GM21526 (cell line): Measurements from ENCODE around the gene CNTNAP5.
"Not testable (repeated sequence)": the region's sequence is repeated elsewhere in the genome, so short reads cannot be mapped to it uniquely, and the experiment has no call there.

Experiments
- ATAC-seq: cut with Tn5 transposase; IDR thresholded peaks from one replicate; pipeline ENCODE4 v1.9.1; 2021; ENCODE audit warnings: moderate library complexity; ENCODE audit not compliant: unreplicated experiment, low FRiP score

Gene CNTNAP5

DNA sequence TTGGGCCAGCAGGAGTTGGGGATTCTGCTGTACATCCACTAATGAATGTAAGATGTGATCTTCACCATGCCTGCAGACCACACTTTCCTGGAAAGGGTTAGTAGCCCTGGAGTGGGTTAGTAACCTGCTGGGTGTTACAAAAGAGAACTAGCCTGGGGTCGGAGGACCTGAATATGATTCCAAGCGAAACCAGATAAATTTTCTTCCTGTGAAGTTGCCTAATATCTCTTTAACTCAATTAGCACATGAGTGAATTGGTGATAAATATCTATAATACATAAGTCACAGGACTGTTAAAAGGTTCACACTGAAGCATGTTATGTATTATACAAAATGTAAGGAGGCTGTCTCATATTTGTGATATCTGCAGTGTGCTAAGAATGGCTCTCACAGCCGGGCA, 291.0 kb downstream of the CNTNAP5 start:
- no peak for ATAC-seq

DNA sequence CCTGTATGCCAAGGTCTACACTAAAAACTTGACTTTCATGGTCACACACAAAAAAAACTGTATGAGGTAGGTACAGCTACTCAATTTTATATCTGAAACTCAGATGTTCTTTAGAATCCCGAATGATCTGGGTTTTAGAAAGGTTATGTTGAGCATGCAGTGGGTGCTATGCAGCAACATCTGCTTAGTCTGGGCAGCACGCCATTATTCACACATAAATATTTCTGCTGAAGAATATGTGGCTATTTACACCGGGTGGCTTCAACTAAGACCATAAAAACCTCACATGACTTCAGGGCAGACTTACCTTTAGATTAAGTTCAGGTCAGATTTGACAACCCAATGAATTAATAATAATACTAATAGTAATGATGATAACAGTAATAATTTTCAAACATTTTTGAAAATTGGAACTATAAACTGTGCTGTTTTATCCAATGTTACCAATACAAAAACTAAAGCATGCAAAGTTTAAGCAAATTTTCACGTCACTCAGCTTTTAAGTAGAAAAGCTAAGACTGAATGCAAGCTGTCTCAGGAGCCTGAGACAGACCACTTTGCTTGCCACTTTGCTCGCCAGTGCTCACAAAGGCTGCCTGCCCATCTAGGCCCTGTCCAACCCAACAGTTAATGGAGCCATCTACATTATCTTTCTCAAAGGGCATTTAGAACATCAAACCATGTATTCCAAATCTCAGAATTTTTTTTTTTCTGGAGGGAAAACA, 292.0 kb downstream of the CNTNAP5 start:
- ATAC-seq, result no peak

DNA sequence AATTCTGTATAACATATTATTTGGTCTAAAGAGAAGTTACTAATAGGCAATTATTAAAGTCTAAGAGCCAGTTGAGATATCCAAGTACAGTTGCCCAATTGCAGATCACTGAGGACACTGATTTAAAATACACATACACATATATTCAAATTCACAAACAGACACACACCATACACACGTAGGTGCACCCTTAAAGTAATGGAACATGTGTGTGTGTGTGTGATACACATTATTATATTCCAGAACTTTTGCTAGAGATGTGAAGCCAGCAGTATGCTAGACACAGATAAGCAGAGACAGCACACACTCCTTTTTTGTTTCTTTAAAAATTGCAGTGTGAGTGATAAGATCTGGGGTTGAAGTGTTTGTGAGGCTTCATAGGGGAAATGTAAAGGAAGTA, 292.5 kb downstream of the CNTNAP5 start:
- no peak for ATAC-seq

DNA sequence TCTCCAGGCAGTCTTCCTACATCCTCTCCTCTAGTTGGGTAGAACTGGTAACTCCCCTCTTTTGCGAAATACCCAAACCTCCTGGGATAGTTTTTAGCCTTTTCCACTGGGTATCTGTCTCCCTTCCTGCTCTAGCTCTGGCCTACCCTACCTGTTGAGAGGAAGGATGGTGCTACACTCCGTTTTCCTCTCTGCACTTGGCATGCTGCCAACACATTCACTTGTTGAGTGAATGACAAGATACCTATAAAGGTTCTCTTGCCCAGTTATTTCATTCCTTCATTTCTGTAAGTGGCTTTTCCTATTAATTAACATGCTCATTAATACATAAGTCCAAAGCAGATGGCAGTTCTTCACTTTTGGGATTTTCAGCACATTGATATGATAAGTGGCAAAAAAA, 293.8 kb downstream of the CNTNAP5 start:
- no peak for ATAC-seq

- ATAC-seq, result no peak
Measured at GRCh38 chr2:124319577-124319976, 294.5 kb downstream of the CNTNAP5 start.

DNA sequence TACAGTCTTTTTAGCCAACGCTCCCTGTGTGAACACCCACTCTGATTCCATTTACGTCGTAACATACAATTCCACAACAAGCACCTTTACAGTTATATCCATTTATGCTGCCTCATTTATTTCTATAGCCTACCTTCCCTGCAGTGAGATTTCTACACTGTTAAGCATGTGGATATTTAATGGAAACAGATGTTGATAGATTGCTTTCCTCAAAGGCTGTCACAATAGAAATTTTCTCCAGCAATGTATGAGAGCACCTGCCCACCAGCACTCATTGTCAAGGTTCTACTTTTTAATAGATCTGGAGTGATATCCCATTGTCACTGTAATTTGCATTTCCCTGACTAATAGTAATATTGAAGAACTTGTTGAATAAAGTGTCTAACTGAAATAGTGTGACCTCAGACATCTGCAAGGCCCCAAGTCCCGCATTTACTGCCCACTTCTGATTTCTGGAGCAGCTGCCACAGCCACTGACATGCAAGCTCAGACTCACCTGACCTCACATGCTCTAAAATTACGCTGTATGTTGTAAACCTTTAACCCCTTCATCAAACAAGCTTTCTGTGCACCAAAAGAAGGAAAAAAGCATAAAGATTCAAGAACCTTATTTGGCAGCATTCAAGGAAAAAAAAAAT, 295.1 kb downstream of the CNTNAP5 start:
- no peak for ATAC-seq

GRCh38 chr2:124323321-124323720, 298.2 kb downstream of the CNTNAP5 start:
- ATAC-seq, result no peak

DNA sequence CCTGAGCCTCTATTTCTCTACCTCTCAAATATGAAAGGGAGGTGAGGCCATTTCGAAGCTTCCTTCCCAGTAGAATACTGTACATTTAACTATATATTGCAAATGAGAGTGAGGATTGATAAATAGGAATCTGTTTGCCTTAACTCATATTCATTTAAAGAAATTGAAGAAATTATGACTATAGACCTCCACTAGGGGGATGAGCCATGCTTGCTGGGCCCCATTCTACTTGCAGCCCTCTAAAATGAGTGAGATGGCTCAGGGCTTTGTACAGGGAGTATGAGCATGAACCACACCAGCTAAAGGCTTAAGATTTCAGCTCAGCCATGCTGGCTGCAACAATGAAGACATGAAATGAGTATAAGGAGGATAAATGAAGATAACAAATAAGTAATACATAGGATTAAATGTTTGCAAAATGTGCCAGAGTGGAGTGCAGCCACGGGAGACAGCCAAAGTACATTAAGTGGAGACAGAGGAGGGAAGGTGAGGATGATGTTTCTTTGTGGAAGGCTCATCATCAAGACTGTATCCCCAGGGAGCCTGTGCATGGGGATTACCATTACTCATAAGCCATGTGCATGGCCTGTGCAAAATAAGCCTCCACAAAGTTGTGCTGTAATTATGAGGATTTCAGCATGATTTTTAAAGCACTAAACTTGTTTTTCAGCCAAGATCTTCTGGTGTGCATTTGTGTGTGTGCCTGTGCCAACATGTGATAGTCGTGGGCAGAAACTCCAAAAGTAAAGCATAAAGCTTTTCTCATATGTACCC, 300.8 kb downstream of the CNTNAP5 start:
- ATAC-seq, result no peak

DNA sequence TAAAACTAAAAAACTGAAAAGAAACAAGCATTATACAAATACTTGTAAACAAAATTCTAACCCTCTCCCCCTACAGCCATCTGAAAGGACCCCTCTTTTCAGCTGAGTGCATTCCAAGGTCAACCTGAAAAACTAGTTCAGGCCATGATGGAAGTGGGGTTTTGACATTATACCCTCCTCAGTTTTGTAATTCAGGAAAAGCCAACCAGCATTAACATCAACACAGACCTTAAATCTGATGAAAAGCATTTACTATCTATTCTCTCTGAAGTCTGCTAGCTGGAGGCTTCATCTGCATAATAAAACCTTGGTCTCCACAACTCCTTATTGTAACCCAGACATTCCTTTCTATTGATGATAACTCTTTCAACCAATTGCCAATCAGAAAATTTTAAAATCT, 302.2 kb downstream of the CNTNAP5 start:
- ATAC-seq, result no peak

DNA sequence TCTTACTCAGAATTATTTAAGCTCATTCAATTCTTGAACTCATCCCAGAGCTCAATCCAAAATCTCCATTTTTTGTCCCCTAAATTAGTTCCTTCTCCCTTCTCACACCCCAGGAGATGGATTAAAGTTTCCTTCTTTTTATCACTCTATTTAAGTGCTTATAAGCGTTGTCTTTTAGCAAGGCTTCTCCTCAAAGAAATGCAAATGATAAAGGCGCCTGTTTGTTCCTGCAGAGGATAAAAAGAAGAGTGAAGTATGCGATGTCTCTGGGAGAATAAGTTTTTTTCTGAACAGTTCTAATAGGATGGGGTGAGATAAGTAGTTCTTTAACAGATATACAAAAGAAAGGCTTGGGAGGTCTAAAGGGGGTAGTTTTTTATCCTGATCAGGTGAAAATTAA, 303.3 kb downstream of the CNTNAP5 start:
- ATAC-seq, result no peak

DNA sequence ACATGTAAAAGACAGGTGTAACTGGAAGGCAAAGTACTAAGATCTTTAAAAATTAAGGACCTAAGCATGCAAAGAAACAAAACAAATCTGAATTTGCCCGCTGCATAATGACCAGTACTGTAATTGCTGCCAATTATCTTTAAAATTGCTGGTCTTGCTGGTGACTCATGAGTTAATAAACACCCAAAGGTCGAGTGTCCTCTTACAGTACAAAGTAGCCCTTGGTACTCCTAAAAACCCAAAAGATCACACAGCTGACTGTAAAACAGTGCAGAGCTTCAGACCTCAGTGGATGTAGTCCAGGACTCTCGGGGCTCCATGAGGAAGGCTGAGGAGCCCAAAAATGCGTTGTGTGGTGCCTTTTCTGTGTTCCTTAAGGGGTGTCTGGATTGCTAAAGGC, 308.7 kb downstream of the CNTNAP5 start:
- no peak for ATAC-seq

DNA sequence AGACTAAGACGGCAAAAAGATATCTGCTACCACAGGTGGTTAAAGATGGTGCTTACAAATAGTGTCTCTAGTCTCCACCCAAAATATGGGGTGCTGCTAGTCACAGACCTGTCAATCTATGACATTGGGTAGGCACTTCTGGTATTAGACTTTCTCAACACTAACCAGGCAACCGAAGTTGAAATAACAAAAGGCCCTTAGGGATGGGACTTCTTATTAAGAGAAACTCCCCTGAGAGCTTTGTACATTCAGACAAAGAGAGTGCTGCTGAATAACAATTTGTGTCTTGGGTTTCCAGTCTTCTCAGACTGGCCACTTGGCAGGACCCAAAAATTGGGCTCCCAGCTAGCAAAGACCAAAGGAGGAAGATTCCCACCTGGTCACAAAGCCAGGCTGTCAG, 310.0 kb downstream of the CNTNAP5 start:
- ATAC-seq, result no peak

- ATAC-seq, result no peak
Measured at GRCh38 chr2:124339709-124340108, 314.6 kb downstream of the CNTNAP5 start.

- ATAC-seq, result no peak
Measured at GRCh38 chr2:124343827-124344498, 318.9 kb downstream of the CNTNAP5 start.

DNA sequence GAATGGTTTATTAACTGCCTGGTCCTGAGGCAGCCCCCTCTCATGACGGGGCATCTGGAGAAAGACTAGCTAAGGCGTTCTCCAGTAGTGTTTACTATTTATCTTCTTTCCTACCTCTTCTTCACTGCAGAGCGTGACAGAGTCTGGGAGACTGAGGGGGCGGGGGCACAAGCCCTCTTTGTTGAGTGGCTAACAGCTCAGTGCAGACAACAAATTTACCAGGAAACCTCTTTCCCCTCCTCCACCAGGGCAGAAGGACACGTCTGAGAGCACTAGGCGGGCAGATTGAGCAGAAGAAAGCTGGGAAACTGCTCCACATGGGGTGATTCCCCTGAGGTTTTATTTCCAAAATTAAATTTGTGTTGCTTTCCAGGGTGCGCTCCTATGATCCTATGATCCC, 322.1 kb downstream of the CNTNAP5 start:
- ATAC-seq, result no peak

GRCh38 chr2:124353656-124354055, 328.6 kb downstream of the CNTNAP5 start:
- no peak for ATAC-seq

DNA sequence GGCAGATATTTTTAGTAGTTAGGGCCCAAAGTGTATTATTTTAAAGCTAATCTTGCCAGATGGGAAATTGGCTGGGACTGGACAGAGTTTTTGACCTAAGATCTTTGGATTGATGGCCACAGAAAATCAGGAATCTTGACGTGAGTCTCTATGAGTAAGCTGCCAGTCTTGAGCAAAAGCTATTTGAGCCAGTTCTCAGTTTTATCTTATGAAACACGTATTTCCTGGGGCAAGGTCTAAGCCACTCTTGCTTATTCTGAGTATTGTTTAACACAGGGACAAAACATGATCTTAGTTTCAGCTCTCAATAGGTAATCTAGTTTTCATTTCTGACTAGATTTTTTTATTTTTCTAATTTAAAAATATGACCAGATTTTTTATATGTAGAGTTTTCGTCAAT, 329.4 kb downstream of the CNTNAP5 start:
- ATAC-seq, result no peak

DNA sequence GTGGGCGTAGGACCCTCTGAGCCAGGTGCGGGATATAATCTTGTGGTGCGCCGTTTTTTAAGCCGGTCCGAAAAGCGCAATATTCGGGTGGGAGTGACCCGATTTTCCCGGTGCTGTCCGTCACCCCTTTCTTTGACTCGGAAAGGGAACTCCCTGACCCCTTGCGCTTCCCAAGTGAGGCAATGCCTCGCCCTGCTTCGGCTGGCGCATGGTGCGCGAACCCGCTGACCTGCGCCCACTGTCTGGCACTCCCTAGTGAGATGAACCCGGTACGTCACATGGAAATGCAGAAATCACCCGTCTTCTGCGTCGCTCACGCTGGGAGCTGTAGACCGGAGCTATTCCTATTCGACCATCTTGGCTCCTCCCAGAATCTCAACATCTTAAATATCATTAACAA, 336.9 kb downstream of the CNTNAP5 start:
- not testable (repeated sequence) for ATAC-seq

GRCh38 chr2:124369181-124369580, 344.1 kb downstream of the CNTNAP5 start:
- no peak for ATAC-seq

DNA sequence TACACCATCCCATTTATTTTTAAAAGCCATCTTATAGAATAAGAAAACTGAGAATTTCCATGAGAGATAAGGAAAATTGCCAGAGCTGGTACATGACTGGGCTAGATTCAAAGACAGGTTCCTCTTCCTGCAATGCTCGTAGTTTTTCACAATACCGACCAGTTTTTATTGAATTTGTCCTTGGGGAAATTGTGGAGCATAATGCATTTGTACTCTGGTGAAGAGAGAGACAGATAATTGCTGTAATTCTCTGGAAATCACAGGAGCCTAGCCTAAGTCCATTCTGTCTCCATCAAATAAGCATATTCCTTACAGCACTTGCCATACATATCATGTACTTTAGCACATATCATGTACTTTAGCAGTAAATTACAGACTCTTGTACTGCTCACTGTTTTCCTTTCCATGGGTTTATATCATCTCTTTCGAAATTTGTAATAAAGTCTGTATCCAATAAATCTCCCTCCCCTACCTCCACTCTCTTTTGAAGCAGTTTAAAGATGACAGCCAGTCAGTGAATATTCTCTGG, 355.2 kb downstream of the CNTNAP5 start:
- ATAC-seq, result no peak

- ATAC-seq, result no peak
Measured at GRCh38 chr2:124382067-124382618, 357.1 kb downstream of the CNTNAP5 start.
